GM12872 (cell line): Measurements from ENCODE around the gene ATRIP.

Experiments used
- CTCF ChIP-seq: IDR thresholded peaks from 3 replicates; pipeline ENCODE4 v1.5.1; 2011; ENCODE audit warnings: low read depth, mild to moderate bottlenecking, low read length, moderate library complexity; ENCODE audit not compliant: insufficient read depth

Gene ATRIP

DNA sequence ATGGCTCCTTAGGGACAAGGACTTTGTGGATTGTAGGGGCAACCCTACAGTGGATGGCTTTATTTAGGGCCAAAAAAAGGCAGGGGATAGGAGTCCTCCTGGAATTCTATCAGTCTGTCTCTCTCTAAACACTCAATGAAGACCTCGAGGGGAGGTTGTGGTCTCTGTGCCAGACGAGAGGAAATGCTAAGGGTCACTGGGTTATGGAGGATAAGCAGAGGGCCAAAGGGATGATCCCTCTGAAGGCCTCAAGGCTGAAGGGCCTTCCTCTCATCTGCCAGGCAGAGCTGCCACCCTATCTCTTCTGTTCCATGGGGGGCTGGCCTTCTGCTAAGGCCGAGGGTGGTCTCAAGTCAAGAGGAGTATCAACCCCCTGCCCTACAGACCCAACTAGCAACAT, 43.6 kb upstream of the ATRIP start:
- no peak for TF ChIP-seq CTCF

DNA sequence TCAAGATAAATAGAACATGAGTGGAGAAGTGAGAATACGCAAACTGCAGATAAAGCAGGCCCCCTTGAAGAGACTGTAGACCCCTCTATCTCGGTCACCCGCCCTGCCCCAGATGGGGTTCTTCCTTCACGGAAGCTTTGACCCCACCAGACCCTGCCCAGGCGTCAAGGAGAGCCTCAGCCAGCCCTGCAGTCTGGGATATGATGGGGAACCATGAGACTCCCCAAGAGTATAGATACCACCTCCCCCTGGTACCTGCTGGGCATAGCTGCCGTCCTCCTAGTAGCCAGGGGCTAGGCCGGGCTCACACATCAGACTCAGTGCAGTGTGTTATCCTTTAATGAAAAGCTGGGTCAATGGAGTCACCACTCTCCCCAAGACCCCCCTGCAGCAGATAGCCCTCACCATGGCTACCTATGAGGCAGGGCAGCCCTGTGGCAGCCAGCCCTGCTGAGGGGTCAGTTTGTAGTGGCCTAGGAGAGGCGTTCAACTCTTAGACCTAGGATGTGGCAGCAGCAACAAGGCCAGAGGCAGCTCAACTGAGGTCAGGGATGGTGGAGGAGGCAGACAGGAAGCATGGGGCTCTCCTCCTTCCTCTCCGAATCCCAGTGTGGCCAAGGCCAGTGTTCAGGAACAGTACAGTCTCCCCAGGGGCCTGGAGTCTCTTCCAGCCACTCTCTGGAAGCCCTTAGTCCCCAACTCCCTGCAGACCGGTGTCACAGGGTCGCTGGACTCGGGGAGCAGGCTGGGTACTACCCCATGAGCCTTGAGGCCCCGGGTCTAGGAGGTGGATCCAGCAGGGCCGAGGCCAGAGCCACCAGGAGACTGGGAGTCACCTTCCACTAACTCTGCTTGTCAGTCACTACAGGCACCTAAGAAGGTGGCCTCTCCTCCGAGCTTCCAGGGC, 42.8 kb upstream of the ATRIP start:
- no peak for TF ChIP-seq CTCF

DNA sequence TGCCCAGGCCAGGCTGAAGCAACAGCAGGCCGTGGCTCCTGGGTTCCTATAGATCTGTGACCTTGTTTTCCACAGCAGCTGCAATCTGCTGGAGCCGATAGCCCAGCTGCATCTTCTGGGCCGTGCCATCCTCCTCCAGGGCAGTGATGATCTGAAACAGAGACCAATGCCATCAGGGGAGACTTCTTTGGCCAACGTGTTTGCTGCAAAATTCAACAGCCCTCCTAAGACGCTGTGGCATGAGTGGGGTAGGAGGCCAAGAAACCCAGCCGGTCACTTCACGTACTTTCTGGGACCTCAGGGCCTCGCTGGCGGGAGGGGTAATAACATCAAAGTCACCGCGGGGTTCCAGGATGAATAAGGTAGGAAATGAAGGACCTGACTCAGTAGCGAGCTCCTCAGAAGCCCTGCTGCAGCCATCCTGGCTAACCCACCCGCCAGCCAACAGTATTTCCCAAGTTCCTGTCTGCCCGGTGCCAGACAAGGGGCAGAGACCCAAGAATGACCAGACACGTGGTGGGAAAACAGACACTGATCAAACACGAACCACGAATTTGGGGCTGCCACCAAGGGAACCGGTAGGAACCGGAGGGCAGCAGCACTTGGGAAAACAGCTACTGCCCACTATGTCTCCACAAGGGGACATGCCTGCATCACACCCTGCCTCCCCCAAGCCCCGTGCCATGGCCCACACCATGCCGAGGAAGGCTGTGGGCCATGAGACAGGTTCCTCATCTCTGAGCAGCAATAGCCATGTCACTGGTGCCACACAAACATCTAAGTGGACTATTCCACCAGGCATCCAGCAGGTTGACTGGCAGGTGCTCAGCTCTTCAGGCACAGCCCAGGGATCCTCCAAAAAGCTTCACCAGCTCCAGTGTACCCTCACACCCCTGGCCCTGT, 41.8 kb upstream of the ATRIP start:
- no peak for TF ChIP-seq CTCF

DNA sequence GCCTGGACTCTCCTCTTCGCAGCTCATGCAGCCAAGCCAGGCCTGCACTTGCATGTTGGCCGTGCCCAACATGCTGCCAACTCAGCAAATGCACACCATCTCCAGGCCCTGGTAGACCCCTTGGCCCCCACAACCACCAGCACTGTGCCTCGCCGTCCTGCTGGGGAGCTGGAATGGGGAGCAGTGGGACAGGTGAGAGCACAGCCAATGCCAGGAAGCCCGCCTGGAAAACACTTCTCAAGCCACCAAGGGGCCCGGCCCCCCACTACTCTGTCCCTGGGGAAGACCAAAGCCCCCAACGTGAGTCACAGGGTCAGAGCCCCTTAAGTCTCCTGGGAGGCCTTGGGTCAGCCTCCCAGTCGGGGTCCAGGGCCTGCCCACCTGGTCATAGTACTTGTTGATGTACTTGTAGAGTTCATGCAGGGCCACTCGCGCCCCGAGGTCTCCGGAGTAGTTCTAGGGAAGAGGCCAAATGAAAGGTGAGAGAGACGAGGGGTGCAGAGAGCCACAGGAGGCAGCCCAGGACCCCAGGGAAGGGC, 41.1 kb upstream of the ATRIP start:
- TF ChIP-seq CTCF: no peak

- TF ChIP-seq CTCF: no peak
Measured at GRCh38 chr3:48405971-48406370, 40.6 kb upstream of the ATRIP start.

GRCh38 chr3:48406443-48407431, 39.8 kb upstream of the ATRIP start:
- no peak for TF ChIP-seq CTCF
